Fibroblast of the aortic adventitia (primary cell): Measurements from ENCODE around the gene UQCR11. TPM values are rescaled to one million over a fixed set of nuclear protein-coding genes. Genes with fewer than 3 reads are reported as not detected.

Experiments
- DNase-seq: peaks from one replicate; pipeline ENCODE4 v3.0.0-alpha.2; 2010; ENCODE audit warnings: low read depth
- H3K4me3 ChIP-seq: 2 replicates; pipeline ENCODE4 v1.5.1; 2011; ENCODE audit warnings: low read depth, mild to moderate bottlenecking, control low read depth, low read length, moderate library complexity
- CTCF ChIP-seq: IDR thresholded peaks from 2 replicates; pipeline ENCODE4 v1.5.1; 2011; ENCODE audit warnings: mild to moderate bottlenecking, low read length, control low read depth, inconsistent platforms; ENCODE audit not compliant: insufficient read depth
- total RNA-seq: library from RNA; depleted of rRNA; stranded (reverse); fragments of >200 nt; gene quantifications from 2 replicates; pipeline ENCODE4 v1.2.3, GENCODE V29; 2012; ENCODE audit warnings: low replicate concordance

Gene UQCR11
- total RNA-seq, 1 donor, result 37.6 TPM

GRCh38 chr19:1591421-1592023 lies 13.7 kb downstream of the UQCR11 start:
- no peak for TF ChIP-seq CTCF
- H3K4me3 ChIP-seq, result peak overlapping the region; percentile 87
- no peak for DNase-seq

- peak; percentile 47 for TF ChIP-seq CTCF
- peak overlapping the region; percentile 87 for H3K4me3 ChIP-seq
- no peak for DNase-seq
Measured at GRCh38 chr19:1590641-1591397, 14.4 kb downstream of the UQCR11 start.

GRCh38 chr19:1587872-1588271 lies 17.4 kb downstream of the UQCR11 start:
- H3K4me3 ChIP-seq, result no peak overlapping the region
- TF ChIP-seq CTCF, result no peak
- DNase-seq, result no peak

- no peak for DNase-seq
- no peak for TF ChIP-seq CTCF
Measured at GRCh38 chr19:1585243-1585580, 20.1 kb downstream of the UQCR11 start.

GRCh38 chr19:1584500-1585242 lies 20.6 kb downstream of the UQCR11 start:
- no peak overlapping the region for H3K4me3 ChIP-seq
- TF ChIP-seq CTCF, result no peak
- DNase-seq, result no peak

More at GRCh38 chr19:1585243-1585580, 20.1 kb downstream of the UQCR11 start:
- no peak overlapping the region for H3K4me3 ChIP-seq

- no peak for TF ChIP-seq CTCF
- DNase-seq, result no peak
- H3K4me3 ChIP-seq, result no peak overlapping the region
Measured at GRCh38 chr19:1582201-1582600, 23.1 kb downstream of the UQCR11 start.
